ENCODE data around the gene PSMA5. TPM values are rescaled to one million over a fixed set of nuclear protein-coding genes. Genes with fewer than 3 reads are reported as not detected.

PSMA5 gene
- total RNA-seq, 1 experiment from 2014 or later, result 169 TPM

DNA sequence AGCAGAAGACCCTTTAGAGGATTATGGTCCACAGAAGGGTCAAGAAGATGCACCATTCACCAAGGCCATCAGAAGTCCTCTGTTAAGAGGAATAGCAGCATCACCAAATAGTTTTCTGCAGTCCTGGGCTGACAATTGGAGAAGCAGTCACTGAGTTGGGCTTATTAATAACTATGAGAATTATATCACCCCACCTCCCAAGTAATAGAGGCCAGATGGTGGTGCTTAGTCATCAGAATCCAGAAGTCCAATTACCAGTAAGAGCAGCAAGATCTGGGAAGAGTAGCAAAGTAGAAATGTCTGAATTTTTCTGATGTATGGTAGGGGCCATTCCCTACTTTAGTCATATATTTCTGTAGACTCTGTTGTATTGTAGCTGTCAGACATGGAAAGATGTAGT is 6.1 kb upstream of the PSMA5 start:
- Histone ChIP-seq H3K4me1 (ENCODE audit: control insufficient read depth in 1 of 2, insufficient read depth in 2 of 2, low read length in 2 of 2) (peaks cover 4 to 5% of the 10 kb centered on the region in 2 experiments), H3K9me3 (ENCODE audit: control insufficient read depth in 1 of 2, insufficient read depth in 1 of 2, low read depth in 1 of 2, low read length in 2 of 2) (peaks cover 0 to 3% of the 10 kb centered on the region in 2 experiments; a peak in 1 of 4 replicates), H3K4me2 (ENCODE audit: low read length) (no peak overlapping the region), H3K9me2 (ENCODE audit: insufficient read depth) (no peaks in the 10 kb centered on the region), H2AFZ (ENCODE audit: low read depth, low read length, poor library complexity, severe bottlenecking) (no peak overlapping the region), H3K36me3 (ENCODE audit: control insufficient read depth in 1 of 2, insufficient read depth in 2 of 2, low read length in 2 of 2) (no peaks in the 10 kb centered on the region), H3K27me3 (ENCODE audit: insufficient read depth, low read length) (no peaks in the 10 kb centered on the region), H3K9ac (ENCODE audit: low read length) (no peak overlapping the region), H3K27ac (ENCODE audit: low read depth, low read length) (no peak overlapping the region), H4K20me1 (ENCODE audit: insufficient read depth) (no peaks in the 10 kb centered on the region), H3K79me2 (ENCODE audit: insufficient read depth, low read length) (0 out of 2 replicates have a peak, but pooled peaks cover under 1% of the 10 kb centered on the region), H3K4me3 (replicated peaks in 1 of 2; ENCODE audit: low read depth in 1 of 2, low read length in 2 of 2) (no peak overlapping the region)
- TF ChIP-seq EGR1 (IDR thresholded peaks at IDR 0.05; ENCODE audit: low read depth) (no peak), EZH2 (IDR thresholded peaks at IDR 0.05) (no peak), RAD21 (IDR thresholded peaks at IDR 0.05; ENCODE audit: low read depth) (no peak), ZFX (IDR thresholded peaks at IDR 0.05) (no peak), YY1 (IDR thresholded peaks at IDR 0.05; ENCODE audit: extremely low read depth, insufficient replicate concordance, low read depth, low read length) (no peak), ELF1 (IDR thresholded peaks at IDR 0.05; ENCODE audit: borderline replicate concordance, low read depth) (no peak), SRF (IDR thresholded peaks at IDR 0.05; ENCODE audit: low read depth) (no peak), CEBPB (IDR thresholded peaks at IDR 0.05; ENCODE audit: low read depth) (no peak), EZH2phosphoT487 (IDR thresholded peaks at IDR 0.05; ENCODE audit: borderline replicate concordance) (no peak), FOSL1 (IDR thresholded peaks at IDR 0.05; ENCODE audit: low read depth) (no peak)
- TF ChIP-seq, protein P1, sequence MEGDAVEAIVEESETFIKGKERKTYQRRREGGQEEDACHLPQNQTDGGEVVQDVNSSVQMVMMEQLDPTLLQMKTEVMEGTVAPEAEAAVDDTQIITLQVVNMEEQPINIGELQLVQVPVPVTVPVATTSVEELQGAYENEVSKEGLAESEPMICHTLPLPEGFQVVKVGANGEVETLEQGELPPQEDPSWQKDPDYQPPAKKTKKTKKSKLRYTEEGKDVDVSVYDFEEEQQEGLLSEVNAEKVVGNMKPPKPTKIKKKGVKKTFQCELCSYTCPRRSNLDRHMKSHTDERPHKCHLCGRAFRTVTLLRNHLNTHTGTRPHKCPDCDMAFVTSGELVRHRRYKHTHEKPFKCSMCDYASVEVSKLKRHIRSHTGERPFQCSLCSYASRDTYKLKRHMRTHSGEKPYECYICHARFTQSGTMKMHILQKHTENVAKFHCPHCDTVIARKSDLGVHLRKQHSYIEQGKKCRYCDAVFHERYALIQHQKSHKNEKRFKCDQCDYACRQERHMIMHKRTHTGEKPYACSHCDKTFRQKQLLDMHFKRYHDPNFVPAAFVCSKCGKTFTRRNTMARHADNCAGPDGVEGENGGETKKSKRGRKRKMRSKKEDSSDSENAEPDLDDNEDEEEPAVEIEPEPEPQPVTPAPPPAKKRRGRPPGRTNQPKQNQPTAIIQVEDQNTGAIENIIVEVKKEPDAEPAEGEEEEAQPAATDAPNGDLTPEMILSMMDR (IDR thresholded peaks at IDR 0.05 in 2 of 3, conservative IDR thresholded peaks at IDR 0.05 in 1 of 3; ENCODE audit: borderline replicate concordance in 1 of 3, insufficient read depth in 1 of 3, low read depth in 2 of 3, low read length in 2 of 3), result no peak
- TF ChIP-seq, protein P2, sequence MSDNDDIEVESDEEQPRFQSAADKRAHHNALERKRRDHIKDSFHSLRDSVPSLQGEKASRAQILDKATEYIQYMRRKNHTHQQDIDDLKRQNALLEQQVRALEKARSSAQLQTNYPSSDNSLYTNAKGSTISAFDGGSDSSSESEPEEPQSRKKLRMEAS (IDR thresholded peaks at IDR 0.05), result no peak
- TF ChIP-seq, protein P3, sequence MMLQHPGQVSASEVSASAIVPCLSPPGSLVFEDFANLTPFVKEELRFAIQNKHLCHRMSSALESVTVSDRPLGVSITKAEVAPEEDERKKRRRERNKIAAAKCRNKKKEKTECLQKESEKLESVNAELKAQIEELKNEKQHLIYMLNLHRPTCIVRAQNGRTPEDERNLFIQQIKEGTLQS (IDR thresholded peaks at IDR 0.05), result no peak
- TF ChIP-seq, protein P4, sequence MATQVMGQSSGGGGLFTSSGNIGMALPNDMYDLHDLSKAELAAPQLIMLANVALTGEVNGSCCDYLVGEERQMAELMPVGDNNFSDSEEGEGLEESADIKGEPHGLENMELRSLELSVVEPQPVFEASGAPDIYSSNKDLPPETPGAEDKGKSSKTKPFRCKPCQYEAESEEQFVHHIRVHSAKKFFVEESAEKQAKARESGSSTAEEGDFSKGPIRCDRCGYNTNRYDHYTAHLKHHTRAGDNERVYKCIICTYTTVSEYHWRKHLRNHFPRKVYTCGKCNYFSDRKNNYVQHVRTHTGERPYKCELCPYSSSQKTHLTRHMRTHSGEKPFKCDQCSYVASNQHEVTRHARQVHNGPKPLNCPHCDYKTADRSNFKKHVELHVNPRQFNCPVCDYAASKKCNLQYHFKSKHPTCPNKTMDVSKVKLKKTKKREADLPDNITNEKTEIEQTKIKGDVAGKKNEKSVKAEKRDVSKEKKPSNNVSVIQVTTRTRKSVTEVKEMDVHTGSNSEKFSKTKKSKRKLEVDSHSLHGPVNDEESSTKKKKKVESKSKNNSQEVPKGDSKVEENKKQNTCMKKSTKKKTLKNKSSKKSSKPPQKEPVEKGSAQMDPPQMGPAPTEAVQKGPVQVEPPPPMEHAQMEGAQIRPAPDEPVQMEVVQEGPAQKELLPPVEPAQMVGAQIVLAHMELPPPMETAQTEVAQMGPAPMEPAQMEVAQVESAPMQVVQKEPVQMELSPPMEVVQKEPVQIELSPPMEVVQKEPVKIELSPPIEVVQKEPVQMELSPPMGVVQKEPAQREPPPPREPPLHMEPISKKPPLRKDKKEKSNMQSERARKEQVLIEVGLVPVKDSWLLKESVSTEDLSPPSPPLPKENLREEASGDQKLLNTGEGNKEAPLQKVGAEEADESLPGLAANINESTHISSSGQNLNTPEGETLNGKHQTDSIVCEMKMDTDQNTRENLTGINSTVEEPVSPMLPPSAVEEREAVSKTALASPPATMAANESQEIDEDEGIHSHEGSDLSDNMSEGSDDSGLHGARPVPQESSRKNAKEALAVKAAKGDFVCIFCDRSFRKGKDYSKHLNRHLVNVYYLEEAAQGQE (IDR thresholded peaks at IDR 0.05; ENCODE audit: low read depth), result no peak
- ATAC-seq (no peak), DNase-seq (ENCODE audit: low read depth, low spot score) (no peak)
- no TSS peak for BruUV-seq (replicated peaks)
- ChIA-PET CTCF (no interaction called here), RAD21 (ENCODE audit: low non-redundant PET in 1 of 2, low total read pairs in 2 of 2, uncharacterized antibody in 2 of 2, unreplicated experiment in 2 of 2) (no interaction called here), POLR2A (no interaction called here)
- intact Hi-C loops (cut with micrococcal nuclease), result no loop called here

Measured in HCT116 (cell line).